Activated CD4-positive, alpha-beta memory T cell treated with anti-CD3 and anti-CD28 coated beads, Interleukin-2, amount 10 ng/mL, durations not matched to agents 7 days and 5 days (primary cell): ENCODE data around the gene ATG9A. TPM values are rescaled to one million over a fixed set of nuclear protein-coding genes. Genes with fewer than 3 reads are reported as not detected.

Experiments
- CTCF ChIA-PET: fragments of 350-600 bp; sonication (Branson Sonifier 250); formaldehyde crosslinking; loops from one replicate; lab custom pipeline; 2021; ENCODE audit warnings: antibody characterized with exemption, inconsistent platforms; lab: Charles Lee
- POLR2A ChIA-PET: fragments of 350-600 bp; sonication (Branson Sonifier 250); formaldehyde crosslinking; loops from one replicate; lab custom pipeline; 2021; ENCODE audit warnings: antibody characterized with exemption; lab: Charles Lee
- DNase-seq: peaks from one replicate; pipeline ENCODE4 v3.0.0-alpha.2; 2020
- H3K27ac Mint-ChIP-seq: one replicate; pipeline ENCODE4 v1.8.0; 2021; ENCODE audit warnings: mild to moderate bottlenecking, mixed read lengths
- H3K27me3 Mint-ChIP-seq: one replicate; pipeline ENCODE4 v1.8.0; 2021; ENCODE audit warnings: mixed read lengths
- H3K36me3 Mint-ChIP-seq: one replicate; pipeline ENCODE4 v1.8.0; 2021; ENCODE audit warnings: low read depth, mixed read lengths
- H3K4me1 Mint-ChIP-seq: one replicate; pipeline ENCODE4 v1.8.0; 2021; ENCODE audit warnings: mixed read lengths
- H3K4me3 Mint-ChIP-seq: one replicate; pipeline ENCODE4 v1.8.0; 2021; ENCODE audit warnings: mild to moderate bottlenecking, mixed read lengths
- H3K9me3 Mint-ChIP-seq: one replicate; pipeline ENCODE4 v1.8.0; 2021; ENCODE audit warnings: mixed read lengths
- total RNA-seq, 2 experiments: library from RNA; stranded (reverse); gene quantifications; one replicate each; pipeline ENCODE4 v1.2.3, GENCODE V29; 2021

ATG9A gene
- total RNA-seq, 2 experiments from 2014 or later: 58.9 to 60.7 TPM

- peak; percentile 88 for DNase-seq
- peaks cover 38% of the 10 kb centered on the region for H3K4me1 Mint-ChIP-seq
- POLR2A ChIA-PET: interaction anchor here (0.9 to 7.4 kb wide), 11 partner anchors 10 to 76 kb away, joined by 3 to 85 read pairs (median 22); partner anchors contain the start of genes ANKZF1, ATG9A, CNPPD1 and DNAJB2
- CTCF ChIA-PET: interaction anchor here (1.3 to 2.8 kb wide), 8 partner anchors 10 to 76 kb away, joined by 3 to 16 read pairs (median 8); partner anchors contain the start of genes CNPPD1, DNAJB2, GLB1L and NHEJ1
- H3K9me3 Mint-ChIP-seq: no peaks in the 10 kb centered on the region
- H3K27ac Mint-ChIP-seq: peak within 1 kb of the TSS; percentile 82
- no peaks in the 10 kb centered on the region for H3K27me3 Mint-ChIP-seq
- peak within 1 kb of the TSS; percentile 85 for H3K4me3 Mint-ChIP-seq
- H3K36me3 Mint-ChIP-seq: peaks cover 64% of the 10 kb centered on the region
These were observed 10.4 kb downstream of the ATG9A start, which contains the start of gene ABCB6 for GRCh38 chr2:219218732-219219701. TSS of gene ABCB6 (minus strand) at chr2:219218958. CDS start at chr2:219218673, 285 bp downstream.

GRCh38 chr2:219218217-219218731, 11.2 kb downstream of the ATG9A start:
- no peaks in the 10 kb centered on the region for H3K27me3 Mint-ChIP-seq
- ChIA-PET POLR2A (interaction anchor here (0.9 to 7.4 kb wide), 10 partner anchors 10 to 77 kb away, joined by 3 to 85 read pairs (median 24); partner anchors contain the start of genes ANKZF1, ATG9A, CNPPD1 and DNAJB2), CTCF (interaction anchor here (0.6 to 2.8 kb wide), 16 partner anchors 9 to 77 kb away, joined by 3 to 16 read pairs (median 4); partner anchors contain the start of genes ANKZF1, ATG9A, CNPPD1 and DNAJB2)
- no peaks in the 10 kb centered on the region for H3K9me3 Mint-ChIP-seq
- DNase-seq: no peak
- peaks cover 64% of the 10 kb centered on the region for H3K36me3 Mint-ChIP-seq
- peak overlapping the region; percentile 85 for H3K4me3 Mint-ChIP-seq
- peaks cover 39% of the 10 kb centered on the region for H3K4me1 Mint-ChIP-seq
- H3K27ac Mint-ChIP-seq: peak overlapping the region; percentile 82

GRCh38 chr2:219216535-219216915, 12.9 kb downstream of the ATG9A start:
- CTCF ChIA-PET: interaction anchor here (0.7 to 2.4 kb wide), 9 partner anchors 10 to 79 kb away, joined by 3 to 8 read pairs (median 4); partner anchors contain the start of gene ZFAND2B
- no peak for DNase-seq
- Mint-ChIP-seq H3K4me3 (peak overlapping the region; percentile 32), H3K9me3 (no peaks in the 10 kb centered on the region), H3K27ac (peak overlapping the region; percentile 26), H3K36me3 (peaks cover 56% of the 10 kb centered on the region), H3K4me1 (peaks cover 44% of the 10 kb centered on the region), H3K27me3 (no peaks in the 10 kb centered on the region)
- POLR2A ChIA-PET: interaction anchor here (1.0 to 7.4 kb wide), 9 partner anchors 9 to 79 kb away, joined by 3 to 85 read pairs (median 17); partner anchors contain the start of genes ANKZF1, ATG9A, CNPPD1 and GLB1L

GRCh38 chr2:219215871-219216534, 13.4 kb downstream of the ATG9A start:
- no peak overlapping the region for H3K27ac Mint-ChIP-seq

GRCh38 chr2:219214786-219215185, 14.7 kb downstream of the ATG9A start:
- no peaks in the 10 kb centered on the region for H3K9me3 Mint-ChIP-seq
- no peak overlapping the region for H3K27ac Mint-ChIP-seq
- H3K27me3 Mint-ChIP-seq: no peaks in the 10 kb centered on the region
- no peak overlapping the region for H3K4me3 Mint-ChIP-seq
- ChIA-PET CTCF (interaction anchor here (0.9 to 1.3 kb wide), 2 partner anchors 55 to 79 kb away, joined by 3 read pairs; no protein-coding TSS in a partner anchor), POLR2A (interaction anchor here (1.4 to 7.4 kb wide), 3 partner anchors 14 to 80 kb away, joined by 4 to 85 read pairs (median 17); partner anchors contain the start of genes ANKZF1, ATG9A and CNPPD1)
- peaks cover 50% of the 10 kb centered on the region for H3K36me3 Mint-ChIP-seq
- no peak for DNase-seq
- H3K4me1 Mint-ChIP-seq: peaks cover 61% of the 10 kb centered on the region

More at GRCh38 chr2:219215871-219216534, 13.4 kb downstream of the ATG9A start:
- Mint-ChIP-seq H3K4me1 (peaks cover 49% of the 10 kb centered on the region), H3K36me3 (peaks cover 57% of the 10 kb centered on the region), H3K4me3 (no peak overlapping the region), H3K9me3 (no peaks in the 10 kb centered on the region), H3K27me3 (no peaks in the 10 kb centered on the region)
- ChIA-PET POLR2A (interaction anchor here (1.0 to 7.4 kb wide), 9 partner anchors 8 to 79 kb away, joined by 3 to 85 read pairs (median 17); partner anchors contain the start of genes ANKZF1, ATG9A, CNPPD1 and GLB1L), CTCF (interaction anchor here (0.7 to 2.4 kb wide), 9 partner anchors 9 to 79 kb away, joined by 3 to 8 read pairs (median 3); partner anchors contain the start of gene ZFAND2B)
- no peak for DNase-seq

GRCh38 chr2:219214141-219214540, 15.3 kb downstream of the ATG9A start:
- Mint-ChIP-seq H3K27ac (peak overlapping the region; percentile 9), H3K4me1 (peaks cover 61% of the 10 kb centered on the region)
- POLR2A ChIA-PET: interaction anchor here (3.4 to 3.6 kb wide), 2 partner anchors 37 to 39 kb away, joined by 17 read pairs; partner anchors contain the start of genes CNPPD1, TUBA4A and TUBA4B

GRCh38 chr2:219213486-219214071, 15.9 kb downstream of the ATG9A start:
- ChIA-PET CTCF (interaction anchor here (2.9 kb wide), 1 partner anchor 55 kb away, joined by 44 read pairs; the partner anchor contains the start of gene NHEJ1), POLR2A (interaction anchor here (2.7 to 3.6 kb wide), 3 partner anchors 16 to 39 kb away, joined by 7 to 17 read pairs (median 17); partner anchors contain the start of genes ANKZF1, ATG9A, CNPPD1 and TUBA4A)
- no peaks in the 10 kb centered on the region for H3K27me3 Mint-ChIP-seq
- no peaks in the 10 kb centered on the region for H3K9me3 Mint-ChIP-seq
- H3K4me1 Mint-ChIP-seq: peaks cover 63% of the 10 kb centered on the region
- H3K36me3 Mint-ChIP-seq: peaks cover 52% of the 10 kb centered on the region
- H3K4me3 Mint-ChIP-seq: no peak overlapping the region
- DNase-seq: no peak
- H3K27ac Mint-ChIP-seq: peak overlapping the region; percentile 9

More at GRCh38 chr2:219214141-219214540, 15.3 kb downstream of the ATG9A start:
- no peak for DNase-seq
- CTCF ChIA-PET: interaction anchor here (0.9 kb wide), 1 partner anchor 54 kb away, joined by 3 read pairs; no protein-coding TSS in a partner anchor
- Mint-ChIP-seq H3K36me3 (peaks cover 48% of the 10 kb centered on the region), H3K27me3 (no peaks in the 10 kb centered on the region), H3K4me3 (no peak overlapping the region), H3K9me3 (no peaks in the 10 kb centered on the region)

GRCh38 chr2:219213026-219213415, 16.4 kb downstream of the ATG9A start:
- ChIA-PET CTCF (interaction anchor here (1.0 to 2.9 kb wide), 2 partner anchors 54 to 82 kb away, joined by 3 to 44 read pairs; partner anchors contain the start of gene NHEJ1), POLR2A (interaction anchor here (2.7 to 3.4 kb wide), 3 partner anchors 17 to 40 kb away, joined by 7 to 17 read pairs (median 17); partner anchors contain the start of genes ANKZF1, ATG9A, CNPPD1 and TUBA4A)
- DNase-seq: no peak
- no peaks in the 10 kb centered on the region for H3K27me3 Mint-ChIP-seq
- H3K4me3 Mint-ChIP-seq: no peak overlapping the region
- peaks cover 57% of the 10 kb centered on the region for H3K36me3 Mint-ChIP-seq
- no peaks in the 10 kb centered on the region for H3K9me3 Mint-ChIP-seq
- no peak overlapping the region for H3K27ac Mint-ChIP-seq
- peaks cover 67% of the 10 kb centered on the region for H3K4me1 Mint-ChIP-seq

- H3K27ac Mint-ChIP-seq: peak overlapping the region; percentile 88
- H3K4me3 Mint-ChIP-seq: no peak overlapping the region
- CTCF ChIA-PET: interaction anchor here (0.7 to 2.9 kb wide), 17 partner anchors 8 to 542 kb away, joined by 3 to 44 read pairs (median 5); partner anchors contain the start of genes CNPPD1, NHEJ1, SLC23A3 and TUBA4A
- POLR2A ChIA-PET: interaction anchor here (0.6 to 3.4 kb wide), 9 partner anchors 17 to 51 kb away, joined by 3 to 17 read pairs (median 4); partner anchors contain the start of genes ANKZF1, ATG9A, CNPPD1 and NHEJ1
- no peaks in the 10 kb centered on the region for H3K27me3 Mint-ChIP-seq
- H3K9me3 Mint-ChIP-seq: no peaks in the 10 kb centered on the region
- peaks cover 45% of the 10 kb centered on the region for H3K36me3 Mint-ChIP-seq
- DNase-seq: no peak
- H3K4me1 Mint-ChIP-seq: peaks cover 62% of the 10 kb centered on the region
These were observed 18.5 kb downstream of the ATG9A start for GRCh38 chr2:219210886-219211362.

- no peaks in the 10 kb centered on the region for H3K27me3 Mint-ChIP-seq
- H3K9me3 Mint-ChIP-seq: no peaks in the 10 kb centered on the region
- DNase-seq: no peak
- ChIA-PET POLR2A (interaction anchor here (1.0 to 5.0 kb wide), 6 partner anchors 8 to 45 kb away, joined by 3 to 160 read pairs (median 12); partner anchors contain the start of genes ABCB6, ANKZF1, ATG9A and CNPPD1), CTCF (interaction anchor here (1.4 to 1.9 kb wide), 2 partner anchors 37 to 40 kb away, joined by 3 to 10 read pairs; partner anchors contain the start of gene SLC23A3)
- peaks cover 64% of the 10 kb centered on the region for H3K4me1 Mint-ChIP-seq
- peak overlapping the region; percentile 88 for H3K27ac Mint-ChIP-seq
- no peak overlapping the region for H3K4me3 Mint-ChIP-seq
- H3K36me3 Mint-ChIP-seq: peaks cover 45% of the 10 kb centered on the region
These were observed 19.1 kb downstream of the ATG9A start for GRCh38 chr2:219210196-219210885.
